Measurements from ENCODE around the gene PCDH17.

GRCh38 chr13:57636816-57637215 is 5.3 kb downstream of the PCDH17 start:
- TF ChIP-seq, protein P1, sequence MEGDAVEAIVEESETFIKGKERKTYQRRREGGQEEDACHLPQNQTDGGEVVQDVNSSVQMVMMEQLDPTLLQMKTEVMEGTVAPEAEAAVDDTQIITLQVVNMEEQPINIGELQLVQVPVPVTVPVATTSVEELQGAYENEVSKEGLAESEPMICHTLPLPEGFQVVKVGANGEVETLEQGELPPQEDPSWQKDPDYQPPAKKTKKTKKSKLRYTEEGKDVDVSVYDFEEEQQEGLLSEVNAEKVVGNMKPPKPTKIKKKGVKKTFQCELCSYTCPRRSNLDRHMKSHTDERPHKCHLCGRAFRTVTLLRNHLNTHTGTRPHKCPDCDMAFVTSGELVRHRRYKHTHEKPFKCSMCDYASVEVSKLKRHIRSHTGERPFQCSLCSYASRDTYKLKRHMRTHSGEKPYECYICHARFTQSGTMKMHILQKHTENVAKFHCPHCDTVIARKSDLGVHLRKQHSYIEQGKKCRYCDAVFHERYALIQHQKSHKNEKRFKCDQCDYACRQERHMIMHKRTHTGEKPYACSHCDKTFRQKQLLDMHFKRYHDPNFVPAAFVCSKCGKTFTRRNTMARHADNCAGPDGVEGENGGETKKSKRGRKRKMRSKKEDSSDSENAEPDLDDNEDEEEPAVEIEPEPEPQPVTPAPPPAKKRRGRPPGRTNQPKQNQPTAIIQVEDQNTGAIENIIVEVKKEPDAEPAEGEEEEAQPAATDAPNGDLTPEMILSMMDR (conservative IDR thresholded peaks at IDR 0.05 in 1 of 2, IDR thresholded peaks at IDR 0.05 in 1 of 2; ENCODE audit: low read depth in 1 of 2, low read length in 2 of 2): no peak
- TF ChIP-seq EZH2 (IDR thresholded peaks at IDR 0.05; ENCODE audit: low read length, missing control alignments): no peak
